Pancreas (tissue), 10 donors: ENCODE data around the gene CDH24. TPM values are rescaled to one million over a fixed set of nuclear protein-coding genes. Genes with fewer than 3 reads are reported as not detected.

Source experiments
- ATAC-seq, 4 donors: fragments of 200-7000 bp; cut with Tn5 transposase; one replicate each; pipeline versions ENCODE4 v1.8.0 to v1.9.1; 2020; ENCODE audit warnings: mild to moderate bottlenecking in 4 of 4, moderate library complexity in 4 of 4
- DNase-seq, 6 donors: peaks; one replicate each; pipeline ENCODE4 v3.0.0-alpha.2; 2020
- FAIRE-seq: peaks from 2 replicates; lab custom pipeline; 2012; peaks lifted over from hg19 to GRCh38; lab: Jason Lieb, UNC
- H3K27ac ChIP-seq, 4 donors: fragments of 200-600 bp; sonication (generic); 1 replicate in 3 of 4; 2 replicates in 1 of 4; pipeline versions ENCODE4 v1.5.0 to v1.8.0; 2020
- H3K27me3 ChIP-seq, 4 donors: fragments of 200-600 bp; one replicate each; pipeline ENCODE4 v1.8.0; 2021
- H3K36me3 ChIP-seq, 3 donors: fragments of 200-600 bp; sonication (generic) in 1 of 3; one replicate each; pipeline versions ENCODE4 v1.5.0 to v1.8.0; 2020 to 2021
- H3K4me1 ChIP-seq, 3 donors: fragments of 200-600 bp; one replicate each; pipeline ENCODE4 v1.8.0; 2021
- H3K4me3 ChIP-seq, 4 donors: fragments of 200-600 bp; sonication (generic) in 2 of 4; one replicate each; pipeline versions ENCODE4 v1.5.0 to v1.8.0; 2020 to 2021
- H3K9me3 ChIP-seq, 4 donors: fragments of 200-600 bp; one replicate each; pipeline ENCODE4 v1.8.0; 2021
- CTCF ChIP-seq, 4 donors: fragments of 200-600 bp; sonication (generic) in 3 of 4; IDR thresholded peaks; one replicate each; pipeline versions ENCODE4 v1.5.0 to v1.8.0; 2021; ENCODE audit warnings: antibody characterized with exemption in 4 of 4
- WGBS, 2 donors: extraction: QIAGEN DNeasy Blood & Tissue Kit; methylation state at CpG; one replicate each; pipeline ENCODE4 v1.1.7; 2013; 5-methylcytosine and 5-hydroxymethylcytosine counted together
- intact Hi-C, 3 donors: fragments of 100-400 bp; cut with DNase I; formaldehyde crosslinking; loops; one replicate each; pipeline versions ENCODE4 v1.11.1 to v1.14.2; 2022
- polyA plus RNA-seq, 2 donors: library from polyadenylated mRNA; stranded (reverse); fragments of 200-250 nt; gene quantifications; one replicate each; pipeline ENCODE4 v1.2.3, GENCODE V29; 2013
- total RNA-seq, 6 donors: library from RNA; stranded (reverse); fragmentation: NEBNext Ultra II Directional in 4 of 6; extraction: Animal tissue kit (Norgen Biotek cat#: 25700) in 4 of 6; gene quantifications; one replicate each; pipeline versions ENCODE4 v1.2.1 to v1.2.4, GENCODE V29; 2021 to 2023
- donor health status: healthy with polysubstance abuse.
- donor health status: DM: no; HTN: no; CAD: no; lungs with moderate emphysema.
- donor health status: DM: no; HTN: no; CAD: no.
- donor health status: control.
- donor health status: control.
- donor health status: Bipolar disorder and iron deficiency.
- donor health status: DM: yes; HTN: yes; CAD: no.
- donor health status: DM: no; HTN: no; CAD: no.
- donor health status: DM: no; HTN: no; CAD: no.
- donor health status: DM: yes; HTN: yes; CAD: no.

Gene CDH24
- total and polyA plus RNA-seq, 8 donors: 0.91 to 11.8 (median 1.6) TPM

GRCh38 chr14:23052671-23053070 is 4.6 kb downstream of the CDH24 start:
- TF ChIP-seq CTCF (IDR thresholded peaks at IDR 0.05): no peak
- H3K9me3 ChIP-seq: no peaks in the 10 kb centered on the region
- no peak overlapping the region for H3K4me3 ChIP-seq
- no peak overlapping the region for H3K27ac ChIP-seq
- 67 to 74% methylated on average over 3 of the region's 3 CpGs for WGBS, 2 donors
- ATAC-seq (no peak), FAIRE-seq (no peak), DNase-seq (no peak)
- intact Hi-C loops: loop anchor here in 1 of 3 donors (10.0 kb wide), 1 partner anchor 58 kb away; no protein-coding TSS in a partner anchor
- peaks cover 0 to 9% (median 0%) of the 10 kb centered on the region in 3 donors for H3K4me1 ChIP-seq
- H3K36me3 ChIP-seq: no peaks in the 10 kb centered on the region
- no peaks in the 10 kb centered on the region for H3K27me3 ChIP-seq

- FAIRE-seq (no peak), ATAC-seq (no peak), DNase-seq (no peak)
- Histone ChIP-seq H3K27me3 (no peaks in the 10 kb centered on the region), H3K4me3 (no peak overlapping the region), H3K4me1 (peaks cover 0 to 9% (median 0%) of the 10 kb centered on the region in 3 donors), H3K27ac (no peak overlapping the region), H3K36me3 (no peaks in the 10 kb centered on the region), H3K9me3 (no peaks in the 10 kb centered on the region)
- no peak for TF ChIP-seq CTCF (IDR thresholded peaks at IDR 0.05)
- intact Hi-C loops: loop anchor here in 1 of 3 donors (10.0 kb wide), 1 partner anchor 57 kb away; no protein-coding TSS in a partner anchor
- 73 to 80% methylated on average over 14 of the region's 14 CpGs for WGBS, 2 donors
These were observed 5.1 kb downstream of the CDH24 start for GRCh38 chr14:23052182-23052623.

GRCh38 chr14:23051141-23052057 is 5.9 kb downstream of the CDH24 start:
- Histone ChIP-seq H3K27me3 (no peaks in the 10 kb centered on the region), H3K9me3 (no peaks in the 10 kb centered on the region), H3K36me3 (no peaks in the 10 kb centered on the region), H3K4me1 (peaks cover 0 to under 1% (median 0%) of the 10 kb centered on the region in 3 donors), H3K4me3 (no peak overlapping the region), H3K27ac (no peak overlapping the region)
- 71 to 75% methylated on average over 4 to 5 of the region's 5 CpGs for WGBS, 2 donors
- DNase-seq (no peak), ATAC-seq (no peak), FAIRE-seq (no peak)
- no peak for TF ChIP-seq CTCF (IDR thresholded peaks at IDR 0.05)
- intact Hi-C loops: loop anchor here in 1 of 3 donors (10.0 kb wide), 1 partner anchor 57 kb away; no protein-coding TSS in a partner anchor

- WGBS, 2 donors: 96% methylated on average over 5 to 9 of the region's 9 CpGs
- no peak for ATAC-seq
- Histone ChIP-seq H3K36me3 (no peaks in the 10 kb centered on the region), H3K27ac (no peak overlapping the region), H3K4me1 (no peaks in the 10 kb centered on the region), H3K9me3 (no peaks in the 10 kb centered on the region), H3K4me3 (no peak overlapping the region), H3K27me3 (no peaks in the 10 kb centered on the region)
- no peak for DNase-seq
- FAIRE-seq: no peak
- intact Hi-C loops: loop anchor here in 1 of 3 donors (5.0 kb wide), 1 partner anchor 52 kb away; no protein-coding TSS in a partner anchor
- TF ChIP-seq CTCF (IDR thresholded peaks at IDR 0.05): no peak
These were observed 8.3 kb downstream of the CDH24 start for GRCh38 chr14:23049011-23049410.
